GM10847 (cell line): ENCODE measurements around the gene PXDN.

Experiments used
- POLR2A ChIP-seq: IDR thresholded peaks from 2 replicates; pipeline ENCODE4 v1.6.1; 2011; ENCODE audit not compliant: insufficient read length; ENCODE audit errors: extremely low read depth

Gene PXDN

GRCh38 chr2:1709946-1710560, 34.3 kb downstream of the PXDN start:
- TF ChIP-seq POLR2A, result no peak

GRCh38 chr2:1709335-1709605, 35.0 kb downstream of the PXDN start:
- no peak for TF ChIP-seq POLR2A

- no peak for TF ChIP-seq POLR2A
Measured at GRCh38 chr2:1708476-1709334, 35.6 kb downstream of the PXDN start.

GRCh38 chr2:1707771-1708418, 36.4 kb downstream of the PXDN start:
- no peak for TF ChIP-seq POLR2A

GRCh38 chr2:1705557-1706076, 38.7 kb downstream of the PXDN start:
- no peak for TF ChIP-seq POLR2A

- TF ChIP-seq POLR2A, result no peak
Measured at GRCh38 chr2:1704631-1705556, 39.4 kb downstream of the PXDN start.

- no peak for TF ChIP-seq POLR2A
Measured at GRCh38 chr2:1702186-1702565, 42.1 kb downstream of the PXDN start.

- no peak for TF ChIP-seq POLR2A
Measured at GRCh38 chr2:1701556-1702185, 42.6 kb downstream of the PXDN start.

- TF ChIP-seq POLR2A, result no peak
Measured at GRCh38 chr2:1701020-1701419, 43.3 kb downstream of the PXDN start.

GRCh38 chr2:1698188-1698945, 45.9 kb downstream of the PXDN start:
- TF ChIP-seq POLR2A, result no peak

- TF ChIP-seq POLR2A, result no peak
Measured at GRCh38 chr2:1697601-1698000, 46.7 kb downstream of the PXDN start.

- TF ChIP-seq POLR2A, result no peak
Measured at GRCh38 chr2:1696472-1696871, 47.8 kb downstream of the PXDN start.

- TF ChIP-seq POLR2A, result no peak
Measured at GRCh38 chr2:1694371-1695271, 49.7 kb downstream of the PXDN start.
